Ishikawa (cell line): ENCODE measurements around the gene GABPA.

ENCODE experiments used
- CEBPB ChIP-seq: IDR thresholded peaks from 2 replicates; pipeline ENCODE4 v1.6.1; 2012
- CREB1 ChIP-seq: IDR thresholded peaks from 2 replicates; pipeline ENCODE4 v1.6.1; 2012; ENCODE audit warnings: low read depth
- EGR1 ChIP-seq: IDR thresholded peaks from 2 replicates; pipeline ENCODE4 v1.6.1; 2012
- EP300 ChIP-seq: IDR thresholded peaks from 2 replicates; pipeline ENCODE4 v1.6.1; 2012; ENCODE audit warnings: borderline replicate concordance
- FOXM1 ChIP-seq: IDR thresholded peaks from 2 replicates; pipeline ENCODE4 v1.6.1; 2012; ENCODE audit warnings: low read depth, borderline replicate concordance
- NFIC ChIP-seq: IDR thresholded peaks from 2 replicates; pipeline ENCODE4 v1.6.1; 2012
- RAD21 ChIP-seq: IDR thresholded peaks from 2 replicates; pipeline ENCODE4 v1.6.1; 2012; ENCODE audit warnings: low read depth
- TAF1 ChIP-seq: IDR thresholded peaks from 2 replicates; pipeline ENCODE4 v1.6.1; 2012; ENCODE audit warnings: low read depth, mild to moderate bottlenecking
- TCF12 ChIP-seq: IDR thresholded peaks from 2 replicates; pipeline ENCODE4 v1.6.1; 2012; ENCODE audit warnings: low read depth
- TEAD4 ChIP-seq: IDR thresholded peaks from 2 replicates; pipeline ENCODE4 v1.6.1; 2012
- YY1 ChIP-seq: IDR thresholded peaks from 2 replicates; pipeline ENCODE4 v1.6.1; 2012; ENCODE audit warnings: low read depth
- ZBTB7A ChIP-seq: IDR thresholded peaks from 2 replicates; pipeline ENCODE4 v1.6.1; 2012; ENCODE audit warnings: low read depth
- TF ChIP-seq, protein P1 (sequence below): IDR thresholded peaks from 2 replicates; pipeline ENCODE4 v1.6.1; 2012
- TF ChIP-seq, protein P2 (sequence below): IDR thresholded peaks from 2 replicates; pipeline ENCODE4 v1.6.1; 2012
- TF ChIP-seq, protein P3 (sequence below): IDR thresholded peaks from 2 replicates; pipeline ENCODE4 v1.6.1; 2012; ENCODE audit warnings: low read depth, mild to moderate bottlenecking

The GABPA gene

DNA sequence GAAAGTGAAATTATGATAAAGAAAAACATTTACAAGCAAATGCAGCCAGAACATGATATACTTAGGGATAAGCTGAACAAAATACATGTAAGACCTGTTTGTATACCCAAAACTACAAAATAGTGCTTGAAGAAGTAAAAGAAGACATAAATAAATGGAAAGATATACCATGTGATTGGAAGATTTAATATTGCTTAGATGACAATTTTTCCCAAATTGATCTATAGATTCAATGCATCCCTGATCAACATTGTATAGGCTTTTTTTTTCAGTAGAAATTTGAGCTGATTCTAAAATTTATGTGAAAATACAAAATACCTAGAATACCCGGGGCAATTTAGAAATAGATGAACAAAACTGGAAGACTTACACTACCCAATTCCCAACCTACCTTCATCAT, 76.4 kb downstream of the GABPA start:
- TF ChIP-seq TCF12, result no peak

DNA sequence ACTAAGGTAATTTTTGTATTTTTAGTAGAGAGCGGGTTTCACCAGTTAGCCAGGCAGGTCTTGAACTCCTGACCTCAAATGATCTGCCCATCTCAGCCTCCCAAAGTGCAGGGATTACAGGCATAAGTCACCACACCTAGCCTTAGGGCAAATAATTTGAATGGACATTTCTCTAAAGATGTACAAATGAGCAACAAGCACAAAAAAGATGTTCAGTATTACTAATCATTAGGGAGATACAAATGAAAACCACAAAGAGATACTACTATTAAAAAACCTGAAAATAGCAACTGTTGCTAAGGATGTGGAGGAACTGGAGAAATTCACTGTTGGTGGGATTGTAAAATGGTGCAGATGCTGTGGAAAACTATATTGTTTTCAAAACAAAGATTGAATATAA, 79.1 kb downstream of the GABPA start:
- TF ChIP-seq TCF12 (no peak), ZBTB7A (no peak), EGR1 (no peak), TEAD4 (no peak), TAF1 (no peak), CREB1 (no peak), EP300 (no peak), RAD21 (no peak), NFIC (no peak), CEBPB (no peak), FOXM1 (no peak), YY1 (no peak)
- TF ChIP-seq, protein P1, sequence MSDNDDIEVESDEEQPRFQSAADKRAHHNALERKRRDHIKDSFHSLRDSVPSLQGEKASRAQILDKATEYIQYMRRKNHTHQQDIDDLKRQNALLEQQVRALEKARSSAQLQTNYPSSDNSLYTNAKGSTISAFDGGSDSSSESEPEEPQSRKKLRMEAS, result no peak
- TF ChIP-seq, protein P2, sequence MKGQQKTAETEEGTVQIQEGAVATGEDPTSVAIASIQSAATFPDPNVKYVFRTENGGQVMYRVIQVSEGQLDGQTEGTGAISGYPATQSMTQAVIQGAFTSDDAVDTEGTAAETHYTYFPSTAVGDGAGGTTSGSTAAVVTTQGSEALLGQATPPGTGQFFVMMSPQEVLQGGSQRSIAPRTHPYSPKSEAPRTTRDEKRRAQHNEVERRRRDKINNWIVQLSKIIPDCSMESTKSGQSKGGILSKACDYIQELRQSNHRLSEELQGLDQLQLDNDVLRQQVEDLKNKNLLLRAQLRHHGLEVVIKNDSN, result no peak
- TF ChIP-seq, protein P3, sequence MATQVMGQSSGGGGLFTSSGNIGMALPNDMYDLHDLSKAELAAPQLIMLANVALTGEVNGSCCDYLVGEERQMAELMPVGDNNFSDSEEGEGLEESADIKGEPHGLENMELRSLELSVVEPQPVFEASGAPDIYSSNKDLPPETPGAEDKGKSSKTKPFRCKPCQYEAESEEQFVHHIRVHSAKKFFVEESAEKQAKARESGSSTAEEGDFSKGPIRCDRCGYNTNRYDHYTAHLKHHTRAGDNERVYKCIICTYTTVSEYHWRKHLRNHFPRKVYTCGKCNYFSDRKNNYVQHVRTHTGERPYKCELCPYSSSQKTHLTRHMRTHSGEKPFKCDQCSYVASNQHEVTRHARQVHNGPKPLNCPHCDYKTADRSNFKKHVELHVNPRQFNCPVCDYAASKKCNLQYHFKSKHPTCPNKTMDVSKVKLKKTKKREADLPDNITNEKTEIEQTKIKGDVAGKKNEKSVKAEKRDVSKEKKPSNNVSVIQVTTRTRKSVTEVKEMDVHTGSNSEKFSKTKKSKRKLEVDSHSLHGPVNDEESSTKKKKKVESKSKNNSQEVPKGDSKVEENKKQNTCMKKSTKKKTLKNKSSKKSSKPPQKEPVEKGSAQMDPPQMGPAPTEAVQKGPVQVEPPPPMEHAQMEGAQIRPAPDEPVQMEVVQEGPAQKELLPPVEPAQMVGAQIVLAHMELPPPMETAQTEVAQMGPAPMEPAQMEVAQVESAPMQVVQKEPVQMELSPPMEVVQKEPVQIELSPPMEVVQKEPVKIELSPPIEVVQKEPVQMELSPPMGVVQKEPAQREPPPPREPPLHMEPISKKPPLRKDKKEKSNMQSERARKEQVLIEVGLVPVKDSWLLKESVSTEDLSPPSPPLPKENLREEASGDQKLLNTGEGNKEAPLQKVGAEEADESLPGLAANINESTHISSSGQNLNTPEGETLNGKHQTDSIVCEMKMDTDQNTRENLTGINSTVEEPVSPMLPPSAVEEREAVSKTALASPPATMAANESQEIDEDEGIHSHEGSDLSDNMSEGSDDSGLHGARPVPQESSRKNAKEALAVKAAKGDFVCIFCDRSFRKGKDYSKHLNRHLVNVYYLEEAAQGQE, result no peak

DNA sequence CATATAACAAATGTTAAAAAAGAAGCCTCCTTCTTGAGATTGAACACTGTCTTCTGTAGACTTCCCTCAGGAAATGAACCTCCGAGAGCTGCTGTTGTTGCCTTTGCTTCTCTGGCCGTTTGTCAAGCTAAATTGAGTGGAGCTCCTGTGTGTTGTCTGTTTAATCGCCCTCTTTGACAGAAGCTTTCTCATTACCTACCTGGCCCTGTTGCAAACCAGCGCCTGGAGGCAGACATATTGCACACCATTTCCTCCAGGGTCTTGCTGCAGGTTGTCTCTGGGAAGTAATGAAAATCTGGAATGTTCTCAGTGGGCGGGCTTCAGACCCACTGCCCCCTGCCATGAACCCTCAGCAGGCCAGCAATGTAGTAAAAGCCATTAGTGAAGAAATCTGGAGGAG, 83.3 kb downstream of the GABPA start:
- TF ChIP-seq, protein P1, result no peak
- TF ChIP-seq ZBTB7A, result no peak

DNA sequence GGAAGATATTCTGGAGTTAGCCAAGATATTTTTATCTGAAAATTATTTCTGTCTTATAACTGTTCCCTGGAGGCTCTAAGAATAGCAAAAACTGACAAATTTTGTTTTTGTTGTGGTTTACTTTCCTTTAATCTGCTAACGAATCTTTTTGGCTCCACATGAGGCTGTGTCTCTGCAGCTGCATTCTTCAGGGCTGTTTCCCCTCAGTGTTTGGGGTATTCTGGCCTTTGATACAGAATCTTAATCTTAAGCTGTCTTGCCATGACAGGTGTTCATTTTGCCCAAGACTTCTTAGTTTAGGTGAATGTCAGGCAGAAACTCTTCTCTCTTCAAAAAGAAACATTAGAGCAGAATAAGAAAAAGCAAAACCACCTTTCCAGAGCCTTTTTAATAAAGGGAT, 83.8 kb downstream of the GABPA start:
- no peak for TF ChIP-seq CREB1
- no peak for TF ChIP-seq TCF12
- no peak for TF ChIP-seq YY1
- TF ChIP-seq NFIC, result no peak
- TF ChIP-seq, protein P1, result no peak
